GM21360 (cell line): Measurements from ENCODE around the gene CACNB1.
A peak's percentile ranks its signal among the peaks of the same experiment; 100 is the strongest.

ENCODE experiments used
- ATAC-seq: cut with Tn5 transposase; IDR thresholded peaks from one replicate; pipeline ENCODE4 v1.9.1; 2021; ENCODE audit warnings: mild to moderate bottlenecking, moderate library complexity; ENCODE audit not compliant: unreplicated experiment

The CACNB1 gene

GRCh38 chr17:39225959-39226683 is 28.7 kb upstream of the CACNB1 start:
- no peak for ATAC-seq

DNA sequence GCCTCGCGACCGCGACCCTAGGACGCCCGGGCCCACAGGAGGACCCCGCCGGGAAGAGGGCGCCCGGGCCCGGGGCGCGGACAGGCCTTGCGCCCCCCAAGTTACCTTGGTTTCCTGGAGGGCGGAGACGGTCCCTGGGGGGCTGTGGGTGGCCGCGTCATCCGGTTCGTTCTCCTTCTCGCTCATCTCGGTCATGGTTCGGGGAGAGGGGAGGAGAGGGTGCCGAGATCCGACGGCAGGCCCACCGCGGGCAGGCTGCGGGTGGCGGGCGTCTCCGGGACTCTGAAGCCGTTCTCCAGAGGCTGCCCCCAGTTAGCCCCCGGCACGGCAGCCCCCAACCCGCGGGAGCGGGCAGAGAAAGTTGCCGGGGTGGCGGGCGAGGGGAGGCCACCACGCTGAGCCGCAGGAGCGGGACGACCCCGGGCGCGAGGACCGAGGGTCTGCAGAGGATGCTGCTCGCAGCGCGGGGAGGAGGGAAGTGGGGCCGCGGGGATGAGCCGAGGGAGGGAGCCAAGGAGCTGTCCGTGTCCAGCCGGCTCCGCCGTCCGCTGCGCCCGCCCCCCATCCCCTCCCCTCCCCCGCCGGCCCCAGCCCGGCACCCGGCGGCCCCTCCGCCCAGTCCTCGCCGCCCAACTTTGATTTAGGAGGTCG is 28.0 kb upstream of the CACNB1 start, which contains the start of gene STAC2:
TSS of gene STAC2 (minus strand) at position 638 of the 651 bp plus-strand sequence. CDS start at position 195, 443 bp downstream.
- ATAC-seq: no peak

- no peak for ATAC-seq
Observed at GRCh38 chr17:39224778-39225307, 27.4 kb upstream of the CACNB1 start.

GRCh38 chr17:39223907-39224777 is 26.7 kb upstream of the CACNB1 start:
- ATAC-seq: no peak

DNA sequence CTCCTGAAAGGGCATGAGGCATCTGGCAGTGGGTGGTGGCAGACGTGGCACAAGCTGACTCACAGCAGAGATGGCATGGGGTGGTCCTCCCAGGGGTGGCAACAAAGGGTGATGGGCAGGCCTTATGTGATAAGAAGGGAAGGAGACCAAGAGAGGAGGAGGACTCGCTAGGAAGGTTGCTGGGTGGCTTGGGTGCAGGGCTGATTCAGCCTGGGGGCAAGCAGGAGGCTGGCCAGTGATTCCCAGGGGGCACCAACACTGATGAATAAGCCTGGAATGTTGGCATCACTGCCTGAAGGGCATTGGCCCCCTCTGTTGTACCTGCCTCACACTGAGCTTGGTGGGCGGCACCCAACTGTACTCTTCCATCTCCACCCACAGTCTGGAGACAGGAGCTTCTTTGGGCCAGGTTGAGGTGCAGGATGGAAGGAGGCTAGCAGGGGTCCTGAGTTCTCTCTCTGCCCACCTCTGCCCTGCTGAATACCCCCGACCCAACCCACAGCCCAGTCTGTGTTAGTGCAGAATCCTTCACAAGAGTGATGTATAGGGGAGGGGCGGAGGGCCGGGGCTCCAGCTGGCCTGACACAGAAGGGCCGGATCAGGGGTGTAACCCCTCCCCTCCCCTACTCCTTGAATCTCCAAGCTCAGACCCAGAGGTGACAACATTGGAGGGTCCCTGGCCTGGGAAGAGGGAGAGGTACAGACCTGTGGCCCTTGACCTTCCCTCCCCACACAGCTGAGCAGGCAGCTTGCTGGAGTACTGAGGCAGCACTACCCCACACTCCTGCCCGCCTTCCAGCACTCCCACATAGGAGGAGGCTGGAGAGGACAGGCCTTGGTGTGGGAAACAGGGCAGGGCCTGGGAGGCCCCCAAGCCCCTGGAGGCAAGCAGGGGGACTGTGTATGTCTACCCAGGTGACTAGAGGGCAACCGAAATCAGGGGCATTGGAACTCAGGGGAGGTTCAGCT is 25.7 kb upstream of the CACNB1 start:
- ATAC-seq: no peak

DNA sequence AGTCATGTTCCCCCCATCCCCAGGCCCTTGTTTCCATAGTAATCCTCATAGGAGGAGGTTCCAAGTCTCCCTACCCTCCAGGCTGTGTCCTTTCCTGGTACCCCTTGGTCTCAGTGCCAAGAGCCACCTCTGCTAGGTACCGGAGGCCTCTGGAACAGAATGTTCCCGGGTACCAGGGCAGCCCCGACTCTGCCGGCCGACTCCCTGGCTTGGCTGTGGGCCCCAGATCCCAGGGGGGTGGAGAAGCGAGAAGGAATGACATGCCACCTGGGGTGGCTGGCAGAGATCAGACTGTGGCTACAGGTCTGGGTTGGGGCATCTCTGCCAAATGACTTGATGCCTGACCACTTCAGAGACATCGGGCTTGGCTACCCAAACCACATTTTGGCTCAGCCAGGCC is 24.7 kb upstream of the CACNB1 start:
- ATAC-seq: no peak

GRCh38 chr17:39221572-39221971 is 24.1 kb upstream of the CACNB1 start:
- no peak for ATAC-seq

- no peak for ATAC-seq
Observed at GRCh38 chr17:39219647-39220154, 22.2 kb upstream of the CACNB1 start.

DNA sequence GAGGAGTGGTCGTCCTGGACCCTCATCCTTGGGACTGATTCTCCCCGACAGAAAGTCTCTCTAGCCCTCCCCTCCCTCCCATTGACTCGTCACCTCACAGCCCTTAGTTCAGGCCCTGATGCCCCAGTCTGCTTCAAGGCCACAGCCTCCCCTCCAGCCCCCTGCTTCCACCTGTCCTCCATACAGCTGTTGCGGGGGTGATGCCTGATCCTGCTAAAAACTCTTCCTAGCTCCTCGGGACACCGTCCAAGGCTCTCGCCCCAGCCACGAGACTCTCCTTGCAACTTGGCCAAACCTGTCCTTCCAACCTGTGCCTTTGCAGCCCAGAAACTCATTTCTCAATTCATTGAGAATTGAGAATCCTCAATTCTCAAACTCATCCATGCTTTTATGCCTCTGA is 21.4 kb upstream of the CACNB1 start:
- ATAC-seq: no peak

DNA sequence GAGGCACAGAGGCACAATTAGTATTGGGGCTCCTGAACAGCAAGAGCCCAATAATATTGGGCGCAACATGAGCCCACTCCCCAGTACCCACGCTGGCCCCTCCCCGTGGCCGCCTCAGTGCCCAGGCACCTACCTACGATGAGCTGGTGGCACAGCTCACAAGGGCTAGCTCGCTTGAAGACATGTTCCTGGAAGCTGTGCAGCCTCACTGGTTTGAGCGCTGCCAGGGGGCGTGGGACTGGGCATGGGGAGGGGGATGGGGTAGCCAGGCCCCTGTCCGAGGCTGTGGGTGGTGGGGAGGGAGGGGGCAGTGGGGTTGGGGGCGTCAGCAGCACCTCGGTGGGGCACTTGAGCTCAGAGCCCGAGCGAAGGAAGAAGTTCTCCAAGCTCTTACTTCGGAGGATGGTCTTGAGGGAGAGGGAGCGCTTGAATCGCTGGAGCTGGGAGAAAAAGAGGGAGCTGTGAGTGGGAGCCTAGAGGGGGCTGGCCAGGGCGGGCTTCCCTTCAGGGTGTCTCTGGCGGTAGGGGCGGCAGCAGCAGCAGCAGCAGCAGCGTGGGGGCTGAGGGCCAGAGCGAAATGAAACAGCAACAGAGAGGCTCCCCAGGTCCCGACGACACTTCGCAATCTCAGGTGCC is 20.4 kb upstream of the CACNB1 start:
- no peak for ATAC-seq

GRCh38 chr17:39213852-39214251 is 16.4 kb upstream of the CACNB1 start:
- ATAC-seq: no peak

DNA sequence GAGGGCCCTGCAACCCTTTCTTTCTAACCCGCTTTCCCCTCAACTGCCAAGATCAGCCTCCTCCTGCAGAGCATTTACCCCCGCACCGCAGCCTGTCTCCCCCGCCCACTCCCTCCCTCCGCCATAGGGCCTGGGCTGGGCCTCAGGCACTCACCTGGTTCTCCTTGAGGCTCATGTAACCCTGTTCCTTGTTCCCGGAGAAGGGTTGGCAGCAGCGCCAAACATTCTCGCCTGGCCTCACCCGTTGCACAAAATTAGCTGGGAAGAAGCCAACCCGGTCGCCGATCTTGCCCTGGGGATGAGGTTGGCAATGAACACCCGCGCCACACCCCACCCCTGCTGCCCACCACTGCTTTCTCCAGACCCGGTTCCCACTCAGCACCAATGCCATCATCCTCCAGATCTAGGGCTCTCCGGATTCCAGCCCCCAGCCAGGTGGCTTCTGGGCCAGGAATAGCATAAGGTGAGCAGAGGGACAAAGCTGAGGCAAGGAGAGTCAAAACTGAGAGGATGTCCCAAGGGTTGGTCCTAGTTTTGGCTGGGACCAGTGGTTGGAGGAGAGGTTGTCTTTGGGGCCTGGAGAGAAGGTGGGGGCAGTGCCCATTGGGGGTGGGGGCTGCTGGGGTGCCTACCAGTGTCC is 15.5 kb upstream of the CACNB1 start:
- ATAC-seq: no peak

DNA sequence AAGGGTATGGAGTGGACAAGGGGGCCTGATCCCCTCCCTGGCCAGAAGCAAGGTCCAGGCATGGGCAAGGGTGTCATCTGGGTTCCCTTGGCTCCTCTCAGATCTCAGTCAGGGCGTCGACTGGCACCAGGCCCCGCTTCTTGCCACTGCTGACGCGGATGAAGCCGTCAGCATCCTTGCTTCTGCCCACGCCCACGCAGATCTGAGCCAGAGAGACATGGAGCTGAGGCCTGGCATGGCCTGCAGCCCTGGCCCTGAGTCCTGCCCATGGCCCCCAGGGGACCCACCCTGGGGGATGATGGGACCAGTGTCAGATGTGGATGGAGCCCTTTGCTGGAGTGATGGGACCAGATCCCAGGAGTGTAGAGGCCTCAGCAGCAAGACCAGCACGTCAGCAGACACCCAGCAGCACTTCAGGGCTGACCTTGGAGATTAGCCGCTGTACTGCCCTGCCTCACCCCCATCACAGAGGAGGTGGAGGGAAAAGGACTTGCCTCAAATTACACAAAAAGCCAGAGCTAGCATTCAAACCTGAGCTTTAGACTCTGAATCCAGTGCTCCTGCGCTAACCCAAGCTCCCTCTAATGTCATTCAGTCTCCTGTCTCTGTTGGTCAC is 14.8 kb upstream of the CACNB1 start:
- ATAC-seq: no peak

DNA sequence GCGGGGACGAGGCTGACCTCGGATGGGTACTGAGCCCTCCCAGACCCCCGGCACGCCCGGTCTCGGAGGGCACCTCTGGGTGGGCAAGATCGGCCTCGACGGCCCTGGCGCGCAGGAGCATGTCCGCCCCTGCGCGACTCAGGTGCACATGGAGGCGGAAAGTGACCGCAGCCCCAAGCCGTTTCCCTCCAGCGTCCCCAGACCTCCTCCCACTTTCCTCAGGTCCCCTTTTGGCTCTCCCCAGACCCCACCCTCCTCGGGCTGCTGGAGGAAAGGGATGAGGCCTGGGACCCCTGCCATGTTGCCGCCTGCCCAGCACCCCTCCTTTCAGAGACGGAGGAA is 12.6 kb upstream of the CACNB1 start:
- ATAC-seq: no peak

- peak; percentile 38 for ATAC-seq
Observed at GRCh38 chr17:39209317-39210092, 12.0 kb upstream of the CACNB1 start.

- ATAC-seq: peak; percentile 45
Observed at GRCh38 chr17:39208893-39209292, 11.4 kb upstream of the CACNB1 start.

- ATAC-seq: no peak
Observed at GRCh38 chr17:39208136-39208535, 10.7 kb upstream of the CACNB1 start.

- ATAC-seq: no peak
Observed at GRCh38 chr17:39205112-39205526, 7.7 kb upstream of the CACNB1 start.
